ENCODE measurements around the gene NFAT5. TPM values are rescaled to one million over a fixed set of nuclear protein-coding genes. Genes with fewer than 3 reads are reported as not detected.

NFAT5 gene
- total RNA-seq: 12.1 and 59.5 TPM in 2 replicates

GRCh38 chr16:69565671-69566239 lies at the start of gene NFAT5:
TSS of gene NFAT5 (plus strand) at chr16:69565966. CDS start at chr16:69566302, 336 bp downstream.

GRCh38 chr16:69726313-69727060 lies 160.7 kb downstream of the NFAT5 start, which contains the start of gene NQO1:
TSS of gene NQO1 (minus strand) at chr16:69726560. CDS start at chr16:69726439, 121 bp downstream.

Other genes starting within 250 kb of the NFAT5 start
- gene PDF, start 235.4 kb upstream of the NFAT5 start, total RNA-seq: 7.9 and 8.6 TPM in 2 replicates
- gene COG8, start 226.4 kb upstream of the NFAT5 start, total RNA-seq: 18.0 and 25.8 TPM in 2 replicates
- gene NIP7, start 226.2 kb upstream of the NFAT5 start, total RNA-seq: 18.8 and 25.0 TPM in 2 replicates
- 0.16 and 0.19 TPM in 2 replicates for gene TMED6, start 214.2 kb upstream of the NFAT5 start, total RNA-seq
- 11.7 and 13.3 TPM in 2 replicates for gene TERF2, start 180.0 kb upstream of the NFAT5 start, total RNA-seq
- gene CYB5B, start 141.3 kb upstream of the NFAT5 start, total RNA-seq: 44.2 and 95.5 TPM in 2 replicates
- 89.7 and 870 TPM in 2 replicates for gene NQO1, start 160.6 kb downstream of the NFAT5 start, total RNA-seq
- 22.0 and 23.3 TPM in 2 replicates for gene NOB1, start 189.0 kb downstream of the NFAT5 start, total RNA-seq
- gene WWP2, start 196.4 kb downstream of the NFAT5 start, total RNA-seq: 17.3 and 26.2 TPM in 2 replicates